Naive B cell (primary cell): ENCODE results near the gene CHST9. TPM values are rescaled to one million over a fixed set of nuclear protein-coding genes. Genes with fewer than 3 reads are reported as not detected.
A peak's percentile ranks its signal among the peaks of the same experiment; 100 is the strongest.
"Not testable (repeated sequence)": the region's sequence is repeated elsewhere in the genome, so short reads cannot be mapped to it uniquely, and the experiment has no call there.

Source experiments
- ATAC-seq, 2 donors: fragments of 150-1000 bp; cut with Tn5 transposase; 2 replicates each; pipeline ENCODE4 v1.10.0; 2021; ENCODE audit warnings: low read depth in 2 of 2, mild to moderate bottlenecking in 2 of 2, moderate library complexity in 2 of 2
- DNase-seq: peaks from one replicate; pipeline ENCODE4 v3.0.0; 2022
- H3K27ac Mint-ChIP-seq, 6 donors: one replicate each; pipeline ENCODE4 v1.8.0; 2020 to 2022; ENCODE audit warnings: mild to moderate bottlenecking in 6 of 6, mixed read lengths in 6 of 6, moderate library complexity in 5 of 6, inconsistent platforms in 2 of 6
- H3K27me3 Mint-ChIP-seq, 3 donors: one replicate each; pipeline ENCODE4 v1.8.0; 2021 to 2022; ENCODE audit warnings: mixed read lengths in 3 of 3, mild to moderate bottlenecking in 1 of 3
- H3K36me3 Mint-ChIP-seq, 2 donors: one replicate each; pipeline ENCODE4 v1.8.0; 2020 to 2022; ENCODE audit warnings: mixed read lengths in 2 of 2, inconsistent platforms in 1 of 2, mild to moderate bottlenecking in 1 of 2
- H3K4me1 Mint-ChIP-seq, 3 donors: one replicate each; pipeline ENCODE4 v1.8.0; 2020 to 2022; ENCODE audit warnings: mixed read lengths in 3 of 3, inconsistent platforms in 1 of 3, mild to moderate bottlenecking in 1 of 3, moderate library complexity in 1 of 3
- H3K4me3 Mint-ChIP-seq, 8 donors: one replicate each; pipeline ENCODE4 v1.8.0; 2020 to 2022; ENCODE audit warnings: mild to moderate bottlenecking in 8 of 8, mixed read lengths in 8 of 8, moderate library complexity in 8 of 8, inconsistent platforms in 2 of 8
- H3K9me3 Mint-ChIP-seq, 7 donors: one replicate each; pipeline ENCODE4 v1.8.0; 2020 to 2022; ENCODE audit warnings: mixed read lengths in 7 of 7, mild to moderate bottlenecking in 5 of 7, inconsistent platforms in 2 of 7, moderate library complexity in 1 of 7
- polyA plus RNA-seq, 6 donors: library from polyadenylated mRNA; unstranded; fragments of 300-500 nt; fragmentation: Illumina TruSeq; gene quantifications; one replicate each; pipeline ENCODE4 v1.2.3, GENCODE V29; 2021; ENCODE audit warnings: low read depth in 6 of 6

The CHST9 gene, protein sequence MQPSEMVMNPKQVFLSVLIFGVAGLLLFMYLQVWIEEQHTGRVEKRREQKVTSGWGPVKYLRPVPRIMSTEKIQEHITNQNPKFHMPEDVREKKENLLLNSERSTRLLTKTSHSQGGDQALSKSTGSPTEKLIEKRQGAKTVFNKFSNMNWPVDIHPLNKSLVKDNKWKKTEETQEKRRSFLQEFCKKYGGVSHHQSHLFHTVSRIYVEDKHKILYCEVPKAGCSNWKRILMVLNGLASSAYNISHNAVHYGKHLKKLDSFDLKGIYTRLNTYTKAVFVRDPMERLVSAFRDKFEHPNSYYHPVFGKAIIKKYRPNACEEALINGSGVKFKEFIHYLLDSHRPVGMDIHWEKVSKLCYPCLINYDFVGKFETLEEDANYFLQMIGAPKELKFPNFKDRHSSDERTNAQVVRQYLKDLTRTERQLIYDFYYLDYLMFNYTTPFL
- polyA plus RNA-seq = not detected

- Mint-ChIP-seq H3K4me1 (peaks cover 4 to 7% (median 5%) of the 10 kb centered on the region in 3 donors), H3K9me3 (peaks cover 0 to 24% (median 2%) of the 10 kb centered on the region in 7 donors), H3K4me3 (no peak within 1 kb of the TSS), H3K27ac (peak within 1 kb of the TSS in 1 of 6 donors; percentile 66), H3K27me3 (peaks cover 28 to 35% (median 33%) of the 10 kb centered on the region in 3 donors), H3K36me3 (no peaks in the 10 kb centered on the region)
- no peak for DNase-seq
- ATAC-seq = no peak
Measured at GRCh38 chr18:27185025-27185763, at the start of gene CHST9. Gene CHST9, minus strand, starts transcription at chr18:27185308. Its CDS starts 42,499 bp downstream, at chr18:27142809.

- not testable (repeated sequence) for H3K9me3 Mint-ChIP-seq, H3K4me3 Mint-ChIP-seq, H3K27ac Mint-ChIP-seq, DNase-seq, ATAC-seq, H3K27me3 Mint-ChIP-seq, H3K36me3 Mint-ChIP-seq, H3K4me1 Mint-ChIP-seq
Measured at GRCh38 chr18:27232355-27232754, 47.2 kb upstream of the CHST9 start.

- H3K4me1 Mint-ChIP-seq, ATAC-seq, H3K4me3 Mint-ChIP-seq, DNase-seq, H3K27ac Mint-ChIP-seq, H3K36me3 Mint-ChIP-seq, H3K27me3 Mint-ChIP-seq, H3K9me3 Mint-ChIP-seq: not testable (repeated sequence)
Measured at GRCh38 chr18:27231671-27232070, 46.6 kb upstream of the CHST9 start.

GRCh38 chr18:27231221-27231620 is 46.1 kb upstream of the CHST9 start:
- not testable (repeated sequence) for H3K4me1 Mint-ChIP-seq, H3K27ac Mint-ChIP-seq, H3K4me3 Mint-ChIP-seq, DNase-seq, H3K27me3 Mint-ChIP-seq, ATAC-seq, H3K9me3 Mint-ChIP-seq, H3K36me3 Mint-ChIP-seq

DNA sequence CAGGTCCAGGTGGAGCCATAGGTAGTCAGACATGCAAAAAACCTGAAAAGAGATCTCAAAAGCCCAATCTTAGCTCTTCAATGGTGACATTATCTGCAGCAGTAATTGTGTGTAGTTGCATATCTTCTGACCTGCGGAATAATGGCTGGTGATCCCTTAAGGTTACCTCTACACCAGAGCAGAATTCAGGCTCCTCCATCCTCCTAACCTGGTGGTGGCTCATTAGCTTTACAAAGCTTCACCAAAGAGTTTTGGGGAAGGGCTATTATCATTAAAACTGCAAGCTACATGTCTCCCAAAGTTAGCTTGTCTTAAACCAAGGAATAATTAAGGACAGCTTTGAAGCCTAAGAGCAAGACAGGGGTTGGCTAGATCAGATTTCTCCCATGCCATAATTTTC is 42.6 kb upstream of the CHST9 start:
- Mint-ChIP-seq H3K9me3 (peaks cover 0 to 10% (median 4%) of the 10 kb centered on the region in 7 donors), H3K27me3 (no peaks in the 10 kb centered on the region), H3K27ac (no peak overlapping the region), H3K4me1 (no peaks in the 10 kb centered on the region), H3K36me3 (no peaks in the 10 kb centered on the region), H3K4me3 (no peak overlapping the region)
- ATAC-seq (no peak), DNase-seq (no peak)

GRCh38 chr18:27226556-27227075 is 41.5 kb upstream of the CHST9 start:
- no peaks in the 10 kb centered on the region for H3K4me1 Mint-ChIP-seq
- H3K27me3 Mint-ChIP-seq = no peaks in the 10 kb centered on the region
- H3K9me3 Mint-ChIP-seq = peaks cover 0 to 11% (median 4%) of the 10 kb centered on the region in 7 donors
- no peak overlapping the region for H3K4me3 Mint-ChIP-seq
- DNase-seq (no peak), ATAC-seq (no peak)
- no peak overlapping the region for H3K27ac Mint-ChIP-seq
- no peaks in the 10 kb centered on the region for H3K36me3 Mint-ChIP-seq

DNA sequence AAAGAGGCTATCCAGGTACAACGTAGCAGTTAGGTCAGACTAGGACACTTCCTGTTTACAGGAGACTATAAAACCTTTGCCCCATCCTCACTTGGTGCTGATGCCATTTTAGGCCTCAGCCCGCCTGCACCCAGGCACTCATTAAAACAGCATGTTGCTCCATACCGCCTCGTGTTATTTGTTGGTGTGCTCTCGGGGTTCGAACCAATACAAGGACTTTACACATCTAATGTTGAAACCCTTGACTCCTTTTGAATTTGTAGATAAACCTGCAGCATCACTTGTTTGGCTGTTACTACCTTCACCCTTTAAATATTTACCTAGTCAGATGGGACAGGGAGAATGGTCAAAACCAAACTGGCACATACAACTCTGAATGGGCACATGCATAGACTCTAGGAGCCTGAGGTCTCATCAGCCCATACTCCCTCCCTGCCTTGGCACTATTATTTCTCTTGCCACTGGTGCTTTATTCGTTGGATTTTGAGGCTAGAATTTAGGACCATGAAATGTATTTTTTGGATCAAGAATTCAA is 40.9 kb upstream of the CHST9 start:
- peaks cover 0 to 13% (median 3%) of the 10 kb centered on the region in 7 donors for H3K9me3 Mint-ChIP-seq
- H3K27ac Mint-ChIP-seq = no peak overlapping the region
- no peak overlapping the region for H3K4me3 Mint-ChIP-seq
- no peak for ATAC-seq
- no peak for DNase-seq
- no peaks in the 10 kb centered on the region for H3K36me3 Mint-ChIP-seq
- H3K4me1 Mint-ChIP-seq = no peaks in the 10 kb centered on the region
- no peaks in the 10 kb centered on the region for H3K27me3 Mint-ChIP-seq

- H3K4me3 Mint-ChIP-seq = no peak overlapping the region
- no peaks in the 10 kb centered on the region for H3K27me3 Mint-ChIP-seq
- ATAC-seq = no peak
- DNase-seq = no peak
- no peak overlapping the region for H3K27ac Mint-ChIP-seq
- no peaks in the 10 kb centered on the region for H3K4me1 Mint-ChIP-seq
- no peaks in the 10 kb centered on the region for H3K36me3 Mint-ChIP-seq
- H3K9me3 Mint-ChIP-seq = peaks cover 0 to 8% (median 2%) of the 10 kb centered on the region in 7 donors
Measured at GRCh38 chr18:27223526-27224291, 38.6 kb upstream of the CHST9 start.

- DNase-seq (no peak), ATAC-seq (no peak)
- H3K27me3 Mint-ChIP-seq = no peaks in the 10 kb centered on the region
- peaks cover 0 to 15% (median 7%) of the 10 kb centered on the region in 7 donors for H3K9me3 Mint-ChIP-seq
- H3K4me1 Mint-ChIP-seq = no peaks in the 10 kb centered on the region
- no peak overlapping the region for H3K27ac Mint-ChIP-seq
- no peak overlapping the region for H3K4me3 Mint-ChIP-seq
- H3K36me3 Mint-ChIP-seq = no peaks in the 10 kb centered on the region
Measured at GRCh38 chr18:27214831-27215230, 29.7 kb upstream of the CHST9 start.

- Mint-ChIP-seq H3K9me3 (peaks cover 0 to 15% (median 7%) of the 10 kb centered on the region in 7 donors), H3K4me3 (no peak overlapping the region), H3K4me1 (no peaks in the 10 kb centered on the region), H3K27me3 (no peaks in the 10 kb centered on the region), H3K27ac (no peak overlapping the region), H3K36me3 (no peaks in the 10 kb centered on the region)
- ATAC-seq = no peak
- DNase-seq = no peak
Measured at GRCh38 chr18:27213123-27213717, 28.1 kb upstream of the CHST9 start.

DNA sequence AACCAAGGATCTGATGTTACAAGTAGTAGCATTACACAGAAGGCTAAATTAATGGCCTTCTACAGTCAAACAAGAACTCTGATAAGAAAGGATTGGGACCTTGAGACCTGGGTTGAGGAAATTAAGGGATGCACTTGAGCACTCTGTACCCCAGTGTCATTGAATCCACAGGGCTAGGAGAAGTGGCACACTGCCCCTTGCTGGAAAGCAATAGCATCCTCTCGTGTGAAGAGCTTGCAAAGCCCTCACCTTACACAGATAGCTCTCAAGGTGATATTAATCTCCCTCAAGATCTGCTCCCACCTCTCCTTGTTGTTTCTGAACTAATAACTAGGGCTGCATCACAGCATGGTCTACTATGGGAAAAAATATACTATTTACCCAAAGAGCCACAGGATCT is 26.5 kb upstream of the CHST9 start:
- H3K9me3 Mint-ChIP-seq = peaks cover 0 to 10% (median 7%) of the 10 kb centered on the region in 7 donors

DNA sequence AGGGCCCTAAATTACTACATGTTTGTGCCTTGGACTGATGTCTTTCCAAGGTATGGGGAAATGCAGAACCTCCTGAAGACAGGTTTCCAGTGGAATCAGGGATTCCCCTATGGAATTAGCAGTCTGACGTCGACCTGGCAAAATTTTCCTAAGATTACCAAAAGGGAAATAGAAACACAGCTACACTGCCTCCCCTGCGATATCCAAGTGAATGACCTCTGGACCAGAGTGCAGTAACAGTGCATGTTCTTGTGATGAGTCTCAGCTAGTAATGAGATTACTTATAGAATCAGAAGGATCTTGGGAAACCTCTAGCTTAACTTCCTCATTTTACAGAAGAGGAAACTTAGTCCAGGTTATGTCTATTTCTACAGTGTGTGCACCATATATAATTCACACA is 21.3 kb upstream of the CHST9 start:
- DNase-seq (no peak), ATAC-seq (no peak)
- no peak overlapping the region for H3K4me3 Mint-ChIP-seq
- no peaks in the 10 kb centered on the region for H3K36me3 Mint-ChIP-seq
- H3K27ac Mint-ChIP-seq = no peak overlapping the region
- H3K4me1 Mint-ChIP-seq = no peaks in the 10 kb centered on the region
- H3K27me3 Mint-ChIP-seq = no peaks in the 10 kb centered on the region
- peaks cover 0 to 6% (median 0%) of the 10 kb centered on the region in 7 donors for H3K9me3 Mint-ChIP-seq

More for the DNA sequence above, 26.5 kb upstream of the CHST9 start:
- Mint-ChIP-seq H3K27me3 (no peaks in the 10 kb centered on the region), H3K4me3 (no peak overlapping the region), H3K27ac (no peak overlapping the region), H3K4me1 (no peaks in the 10 kb centered on the region), H3K36me3 (no peaks in the 10 kb centered on the region)
- ATAC-seq = no peak
- no peak for DNase-seq

DNA sequence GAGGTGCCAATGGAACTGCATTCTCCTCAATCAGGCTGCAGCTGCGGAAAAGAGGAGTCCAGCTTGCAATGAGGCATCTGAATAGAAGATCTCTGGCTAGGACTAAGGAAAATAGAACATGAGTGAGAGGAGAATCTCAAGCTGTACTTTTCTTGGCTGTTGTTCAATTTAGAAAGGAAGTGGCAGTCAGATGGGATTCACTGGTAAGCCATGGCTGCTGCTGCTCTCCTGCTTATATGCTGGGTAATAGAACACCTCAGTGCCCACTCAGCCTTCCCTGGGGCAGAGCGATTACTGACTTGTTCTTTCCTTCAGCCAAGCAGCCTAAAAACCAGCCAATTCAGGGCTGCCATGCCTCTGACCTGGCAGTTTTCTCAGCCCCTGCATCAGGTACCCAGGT is 17.6 kb upstream of the CHST9 start:
- no peak overlapping the region for H3K27ac Mint-ChIP-seq
- no peaks in the 10 kb centered on the region for H3K27me3 Mint-ChIP-seq
- H3K36me3 Mint-ChIP-seq = no peaks in the 10 kb centered on the region
- no peak overlapping the region for H3K4me3 Mint-ChIP-seq
- H3K4me1 Mint-ChIP-seq = no peaks in the 10 kb centered on the region
- DNase-seq (no peak), ATAC-seq (no peak)
- peaks cover 0 to 4% (median 0%) of the 10 kb centered on the region in 7 donors for H3K9me3 Mint-ChIP-seq
